ENCODE results near the gene PHKA2.
A peak's percentile ranks its signal among the peaks of the same experiment; 100 is the strongest.

The PHKA2 gene

GRCh38 chrX:18927558-18927957, 56.4 kb downstream of the PHKA2 start:
- DNase-seq, result peak; percentile 60

GRCh38 chrX:18924507-18925088, 59.3 kb downstream of the PHKA2 start:
- DNase-seq, result no peak

GRCh38 chrX:18920566-18920965, 63.3 kb downstream of the PHKA2 start:
- no peak for DNase-seq

GRCh38 chrX:18920079-18920478, 63.8 kb downstream of the PHKA2 start:
- DNase-seq, result no peak

GRCh38 chrX:18917831-18918230, 66.1 kb downstream of the PHKA2 start:
- no peak for DNase-seq

- no peak for DNase-seq
Observed at GRCh38 chrX:18906286-18906685, 77.6 kb downstream of the PHKA2 start.

- DNase-seq, result no peak
Observed at GRCh38 chrX:18900401-18900976, 83.4 kb downstream of the PHKA2 start.

GRCh38 chrX:18899796-18900380, 84.0 kb downstream of the PHKA2 start:
- DNase-seq, result no peak

- no peak for DNase-seq
Observed at GRCh38 chrX:18898492-18898891, 85.4 kb downstream of the PHKA2 start.

GRCh38 chrX:18898091-18898490, 85.8 kb downstream of the PHKA2 start:
- no peak for DNase-seq

- no peak for DNase-seq
Observed at GRCh38 chrX:18897611-18898010, 86.3 kb downstream of the PHKA2 start.

- DNase-seq, result no peak
Observed at GRCh38 chrX:18896680-18897544, 87.0 kb downstream of the PHKA2 start.

GRCh38 chrX:18895189-18895951, 88.5 kb downstream of the PHKA2 start:
- DNase-seq, result no peak

- DNase-seq, result no peak
Observed at GRCh38 chrX:18894156-18894555, 89.8 kb downstream of the PHKA2 start.

GRCh38 chrX:18893536-18893935, 90.4 kb downstream of the PHKA2 start:
- no peak for DNase-seq

GRCh38 chrX:18892899-18893298, 91.0 kb downstream of the PHKA2 start:
- DNase-seq, result no peak

GRCh38 chrX:18891548-18891945, 92.4 kb downstream of the PHKA2 start:
- DNase-seq, result no peak

- no peak for DNase-seq
Observed at GRCh38 chrX:18890724-18891547, 93.0 kb downstream of the PHKA2 start.

GRCh38 chrX:18890049-18890381, 93.9 kb downstream of the PHKA2 start:
- no peak for DNase-seq

- no peak for DNase-seq
Observed at GRCh38 chrX:18889346-18890048, 94.4 kb downstream of the PHKA2 start.

GRCh38 chrX:18888281-18888680, 95.6 kb downstream of the PHKA2 start:
- DNase-seq, result no peak

GRCh38 chrX:18887825-18888212, 96.1 kb downstream of the PHKA2 start:
- peak; percentile 7 for DNase-seq

All from DMS79 (cell line).